KMS-11 (cell line): ENCODE measurements around the gene HLA-DQA2.
"Not testable (repeated sequence)": the region's sequence is repeated elsewhere in the genome, so short reads cannot be mapped to it uniquely, and the experiment has no call there.

Experiments
- H2AFZ ChIP-seq: fragments of 200-600 bp; sonication (generic); 2 replicates; pipeline ENCODE4 v1.6.1; 2016; ENCODE audit warnings: antibody characterized with exemption, mixed run types, low read depth
- H3K27ac ChIP-seq: fragments of 200-600 bp; sonication (generic); 2 replicates; pipeline ENCODE4 v1.6.1; 2016; ENCODE audit warnings: mild to moderate bottlenecking, mixed run types
- H3K27me3 ChIP-seq: fragments of 200-600 bp; sonication (generic); 2 replicates; pipeline ENCODE4 v1.6.1; 2017; ENCODE audit warnings: mild to moderate bottlenecking, low read depth, mixed run types, moderate library complexity; ENCODE audit not compliant: insufficient read depth
- H3K36me3 ChIP-seq: fragments of 200-600 bp; sonication (generic); 2 replicates; pipeline ENCODE4 v1.6.1; 2017; ENCODE audit warnings: mild to moderate bottlenecking, mixed run types; ENCODE audit not compliant: insufficient read depth
- H3K4me1 ChIP-seq: fragments of 200-600 bp; sonication (generic); 2 replicates; pipeline ENCODE4 v1.6.1; 2016; ENCODE audit warnings: mild to moderate bottlenecking, low read depth, mixed run types; ENCODE audit not compliant: poor library complexity, severe bottlenecking
- H3K4me2 ChIP-seq: fragments of 200-600 bp; sonication (generic); 2 replicates; pipeline ENCODE4 v1.7.0; 2016; ENCODE audit warnings: mild to moderate bottlenecking, mixed run types
- H3K4me3 ChIP-seq: fragments of 200-600 bp; sonication (generic); IDR thresholded peaks from 2 replicates; pipeline ENCODE4 v1.6.1; 2017; ENCODE audit warnings: low read depth, low read length, mixed read lengths; ENCODE audit not compliant: insufficient read depth
- H3K79me2 ChIP-seq: fragments of 200-600 bp; sonication (generic); 2 replicates; pipeline ENCODE4 v1.6.1; 2016; ENCODE audit warnings: low read depth, mixed run types; ENCODE audit not compliant: insufficient read depth
- H3K9ac ChIP-seq: fragments of 200-600 bp; sonication (generic); 2 replicates; pipeline ENCODE4 v1.6.1; 2016; ENCODE audit warnings: mild to moderate bottlenecking, mixed run types
- H4K20me1 ChIP-seq: fragments of 200-600 bp; sonication (generic); 2 replicates; pipeline ENCODE4 v1.6.1; 2016; ENCODE audit warnings: mild to moderate bottlenecking, mixed run types; ENCODE audit not compliant: insufficient read depth
- CTCF ChIP-seq: fragments of 200-600 bp; sonication (generic); conservative IDR thresholded peaks from 2 replicates; pipeline ENCODE4 v1.6.1; 2017; ENCODE audit warnings: low read depth, mild to moderate bottlenecking, antibody characterized with exemption, low read length, moderate library complexity, mixed read lengths

The HLA-DQA2 gene

GRCh38 chr6:32703347-32703746, 37.8 kb upstream of the HLA-DQA2 start:
- no peak overlapping the region for H3K4me3 ChIP-seq
- H2AFZ ChIP-seq: no peak overlapping the region
- no peaks in the 10 kb centered on the region for H3K36me3 ChIP-seq
- no peaks in the 10 kb centered on the region for H3K79me2 ChIP-seq
- TF ChIP-seq CTCF: no peak
- no peaks in the 10 kb centered on the region for H4K20me1 ChIP-seq
- no peak overlapping the region for H3K4me2 ChIP-seq
- no peak overlapping the region for H3K9ac ChIP-seq
- no peaks in the 10 kb centered on the region for H3K4me1 ChIP-seq
- no peaks in the 10 kb centered on the region for H3K27me3 ChIP-seq
- no peak overlapping the region for H3K27ac ChIP-seq

- H3K27ac ChIP-seq, H3K4me1 ChIP-seq, H3K9ac ChIP-seq, H4K20me1 ChIP-seq, H2AFZ ChIP-seq, H3K4me3 ChIP-seq, H3K79me2 ChIP-seq, H3K36me3 ChIP-seq, H3K4me2 ChIP-seq, H3K27me3 ChIP-seq: not testable (repeated sequence)
Observed at GRCh38 chr6:32705164-32705563, 36.0 kb upstream of the HLA-DQA2 start.

- TF ChIP-seq CTCF: no peak
- Histone ChIP-seq H3K4me3 (no peak overlapping the region), H3K4me2 (no peak overlapping the region), H3K36me3 (no peaks in the 10 kb centered on the region), H2AFZ (no peak overlapping the region), H4K20me1 (no peaks in the 10 kb centered on the region), H3K9ac (no peak overlapping the region), H3K27me3 (no peaks in the 10 kb centered on the region), H3K79me2 (no peaks in the 10 kb centered on the region), H3K4me1 (no peaks in the 10 kb centered on the region), H3K27ac (no peak overlapping the region)
Observed at GRCh38 chr6:32709625-32710024, 31.6 kb upstream of the HLA-DQA2 start.

- no peaks in the 10 kb centered on the region for H3K27me3 ChIP-seq
- no peaks in the 10 kb centered on the region for H3K36me3 ChIP-seq
- H3K79me2 ChIP-seq: no peaks in the 10 kb centered on the region
- H4K20me1 ChIP-seq: no peaks in the 10 kb centered on the region
- no peak overlapping the region for H2AFZ ChIP-seq
- no peak overlapping the region for H3K9ac ChIP-seq
- no peak overlapping the region for H3K27ac ChIP-seq
- H3K4me1 ChIP-seq: no peaks in the 10 kb centered on the region
- H3K4me3 ChIP-seq: no peak overlapping the region
- no peak for TF ChIP-seq CTCF
- no peak overlapping the region for H3K4me2 ChIP-seq
Observed at GRCh38 chr6:32713241-32713640, 27.9 kb upstream of the HLA-DQA2 start.

- no peak overlapping the region for H3K9ac ChIP-seq
- no peak overlapping the region for H3K4me3 ChIP-seq
- no peak overlapping the region for H3K4me2 ChIP-seq
- no peaks in the 10 kb centered on the region for H3K36me3 ChIP-seq
- H3K4me1 ChIP-seq: no peaks in the 10 kb centered on the region
- H3K27me3 ChIP-seq: no peaks in the 10 kb centered on the region
- no peak overlapping the region for H3K27ac ChIP-seq
- no peak for TF ChIP-seq CTCF
- no peaks in the 10 kb centered on the region for H3K79me2 ChIP-seq
- no peak overlapping the region for H2AFZ ChIP-seq
- no peaks in the 10 kb centered on the region for H4K20me1 ChIP-seq
Observed at GRCh38 chr6:32716396-32716795, 24.8 kb upstream of the HLA-DQA2 start.
